GM12874 (cell line): ENCODE data around the gene AHCYL2.

Experiments used
- CTCF ChIP-seq: IDR thresholded peaks from 2 replicates; pipeline ENCODE4 v1.5.1; 2011; ENCODE audit warnings: low read depth, mild to moderate bottlenecking, control low read depth, low read length, moderate library complexity; ENCODE audit not compliant: insufficient read depth

Gene AHCYL2

DNA sequence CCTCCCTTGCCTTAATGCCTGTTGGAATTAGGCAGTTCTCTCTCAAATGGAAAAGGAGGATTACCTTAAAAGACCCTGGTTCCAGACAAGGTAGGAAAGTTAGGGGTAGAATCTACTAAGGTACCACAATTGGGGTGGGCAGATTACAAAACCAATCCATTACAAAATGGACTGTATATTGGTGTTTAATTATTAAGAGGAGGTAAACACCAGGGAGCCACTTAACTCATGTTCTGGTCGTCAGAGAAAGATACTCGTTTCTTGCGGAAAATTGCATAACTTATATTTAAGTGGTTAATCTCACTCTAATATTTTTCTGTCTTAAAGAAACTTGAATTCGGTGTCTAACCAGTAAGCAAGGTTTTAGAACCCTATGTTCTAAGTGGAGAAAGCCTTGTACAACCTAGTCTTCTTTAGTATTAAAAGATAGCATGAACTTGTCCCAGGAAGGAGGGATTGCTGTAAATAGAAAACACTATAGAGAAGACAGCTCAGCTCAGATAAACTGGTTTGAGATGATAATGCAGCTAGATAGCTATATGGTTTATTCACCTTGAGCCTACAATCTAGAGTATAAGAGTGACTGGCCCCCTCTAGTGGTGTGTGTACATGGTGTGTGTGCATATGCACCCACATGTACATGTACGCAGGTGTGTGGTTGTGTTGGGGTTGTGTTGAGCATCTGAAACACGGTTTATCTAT is 151.4 kb downstream of the AHCYL2 start:
- TF ChIP-seq CTCF: peak; percentile 69

- no peak for TF ChIP-seq CTCF
Measured at GRCh38 chr7:129376778-129377700, 152.2 kb downstream of the AHCYL2 start.

DNA sequence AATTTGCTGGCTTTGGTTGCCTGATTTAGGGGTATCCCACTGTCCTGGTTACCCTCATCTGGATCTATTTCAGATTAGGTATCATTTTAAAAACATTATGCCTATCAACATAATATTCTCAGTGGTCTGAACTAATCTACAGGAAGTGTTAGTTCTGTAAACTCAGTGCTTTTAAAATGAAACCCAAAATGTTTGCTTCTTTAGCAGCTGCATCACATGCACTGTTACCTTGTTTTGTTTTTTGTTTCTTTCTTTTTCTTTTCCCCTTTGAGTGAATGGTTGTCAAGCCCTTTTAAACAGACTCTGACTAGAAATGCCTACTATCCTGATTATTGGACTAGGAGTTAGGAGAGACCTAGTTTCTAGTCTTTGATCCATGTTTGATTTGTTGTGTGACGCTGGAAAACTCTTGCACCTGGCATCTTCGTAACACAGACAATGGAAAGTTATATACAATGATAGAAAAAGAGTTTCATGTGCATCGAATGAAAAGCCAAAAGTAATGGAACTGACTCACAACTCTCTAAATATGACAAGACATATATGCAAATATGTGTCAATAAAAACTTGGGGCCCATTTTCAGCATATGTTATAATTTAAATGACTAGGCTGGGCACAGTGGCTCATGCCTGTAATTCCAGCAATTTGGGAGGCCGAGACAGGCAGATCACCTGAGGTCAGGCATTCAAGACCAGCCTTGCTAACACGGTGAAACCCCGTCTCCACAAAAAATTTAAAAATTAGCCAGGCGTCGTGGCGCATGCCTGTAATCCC is 157.1 kb downstream of the AHCYL2 start:
- TF ChIP-seq CTCF: no peak

- no peak for TF ChIP-seq CTCF
Measured at GRCh38 chr7:129383542-129384132, 158.8 kb downstream of the AHCYL2 start.

GRCh38 chr7:129385116-129385515 is 160.3 kb downstream of the AHCYL2 start:
- no peak for TF ChIP-seq CTCF

GRCh38 chr7:129385598-129385997 is 160.8 kb downstream of the AHCYL2 start:
- TF ChIP-seq CTCF: no peak
